Smooth muscle cell (in vitro differentiated cells): Measurements from ENCODE around the gene MYO16. TPM values are rescaled to one million over a fixed set of nuclear protein-coding genes. Genes with fewer than 3 reads are reported as not detected.

ENCODE experiments used
- DNase-seq: peaks from one replicate; lab custom pipeline; 2025; ENCODE audit not compliant: unreplicated experiment; lab: John Stamatoyannopoulos, UW
- H2AFZ ChIP-seq: fragments of 200-600 bp; sonication (generic); 2 replicates; pipeline ENCODE4 v1.6.0; 2016; ENCODE audit warnings: antibody characterized with exemption, low read depth, mild to moderate bottlenecking
- H3F3A ChIP-seq: fragments of 200-600 bp; sonication (generic); 2 replicates; pipeline ENCODE4 v1.6.0; 2017; ENCODE audit warnings: antibody characterized with exemption, low read depth
- H3K27ac ChIP-seq: fragments of 200-600 bp; sonication (generic); 2 replicates; pipeline ENCODE4 v1.5.1; 2016; ENCODE audit warnings: low read depth, mild to moderate bottlenecking
- H3K27me3 ChIP-seq: fragments of 200-600 bp; sonication (generic); 2 replicates; pipeline ENCODE4 v1.6.1; 2016; ENCODE audit warnings: low read depth, mild to moderate bottlenecking
- H3K36me3 ChIP-seq: fragments of 200-600 bp; sonication (generic); 2 replicates; pipeline ENCODE4 v1.5.1; 2016; ENCODE audit warnings: low read depth
- H3K4me1 ChIP-seq: fragments of 200-600 bp; sonication (generic); 2 replicates; pipeline ENCODE4 v1.5.1; 2016; ENCODE audit warnings: low read depth
- H3K4me2 ChIP-seq: fragments of 200-600 bp; sonication (generic); 2 replicates; pipeline ENCODE4 v1.6.0; 2016; ENCODE audit warnings: mild to moderate bottlenecking
- H3K4me3 ChIP-seq: fragments of 200-600 bp; sonication (generic); 2 replicates; pipeline ENCODE4 v1.5.1; 2016; ENCODE audit warnings: mild to moderate bottlenecking
- H3K79me2 ChIP-seq: fragments of 200-600 bp; sonication (generic); 2 replicates; pipeline ENCODE4 v1.6.0; 2016; ENCODE audit warnings: low read depth, mild to moderate bottlenecking
- H3K9ac ChIP-seq: fragments of 200-600 bp; sonication (generic); 2 replicates; pipeline ENCODE4 v1.6.0; 2016; ENCODE audit warnings: low read depth
- H3K9me3 ChIP-seq: fragments of 200-600 bp; sonication (generic); replicated peaks from 2 replicates; pipeline ENCODE4 v1.5.1; 2016; ENCODE audit warnings: low read depth
- H4K20me1 ChIP-seq: fragments of 200-600 bp; sonication (generic); 2 replicates; pipeline ENCODE4 v1.6.0; 2016; ENCODE audit warnings: low read depth
- CTCF ChIP-seq: fragments of 200-600 bp; sonication (generic); IDR thresholded peaks from 2 replicates; pipeline ENCODE4 v1.5.1; 2017; ENCODE audit warnings: borderline replicate concordance, mild to moderate bottlenecking, antibody characterized with exemption; ENCODE audit not compliant: insufficient read depth, poor library complexity, severe bottlenecking
- WGBS: methylation state at CpG from one replicate; pipeline ENCODE4 v1.1.7; 2016; ENCODE audit warnings: low lambda C conversion rate; 5-methylcytosine and 5-hydroxymethylcytosine counted together
- polyA plus RNA-seq: library from polyadenylated mRNA; unstranded; fragments of >200 nt; fragmentation: Nextera tagmentation; extraction: Ambion mirVana; gene quantifications from 2 replicates; pipeline ENCODE4 v1.2.1, GENCODE V29; 2016
- total RNA-seq: library from RNA; depleted of rRNA; stranded (reverse); fragments of >200 nt; gene quantifications from 2 replicates; pipeline ENCODE4 v1.2.3, GENCODE V29; 2014

The MYO16 gene
- total and polyA plus RNA-seq, 2 experiments from 2014 or later: not detected

- no peak for TF ChIP-seq CTCF
- Histone ChIP-seq H3K36me3 (no peaks in the 10 kb centered on the region), H3K27ac (no peak overlapping the region), H3K9ac (no peak overlapping the region), H3K9me3 (no peaks in the 10 kb centered on the region), H3K27me3 (no peaks in the 10 kb centered on the region), H3K4me2 (peak overlapping the region; percentile 27), H3K4me1 (peaks cover 19% of the 10 kb centered on the region), H3K79me2 (no peaks in the 10 kb centered on the region), H3F3A (no peaks in the 10 kb centered on the region), H3K4me3 (no peak overlapping the region), H4K20me1 (no peaks in the 10 kb centered on the region), H2AFZ (no peak overlapping the region)
- WGBS: 30% methylated on average over 5 of the region's 5 CpGs
- DNase-seq: no peak
These were observed 527.9 kb downstream of the MYO16 start for GRCh38 chr13:109157275-109157674.

- DNase-seq: no peak
- WGBS: 91% methylated on average over 3 of the region's 3 CpGs
These were observed 529.0 kb downstream of the MYO16 start for GRCh38 chr13:109158383-109158782.

GRCh38 chr13:109159650-109160309, 530.4 kb downstream of the MYO16 start:
- 91% methylated on average over 14 of the region's 14 CpGs for WGBS
- no peak for DNase-seq
- TF ChIP-seq CTCF: no peak
- H3K9me3 ChIP-seq: no peaks in the 10 kb centered on the region
- H3K4me1 ChIP-seq: peaks cover 19% of the 10 kb centered on the region
- H3K4me3 ChIP-seq: no peak overlapping the region
- no peak overlapping the region for H3K4me2 ChIP-seq
- no peaks in the 10 kb centered on the region for H3K36me3 ChIP-seq
- no peak overlapping the region for H3K27ac ChIP-seq
- H3K79me2 ChIP-seq: no peaks in the 10 kb centered on the region
- no peak overlapping the region for H2AFZ ChIP-seq
- H3K27me3 ChIP-seq: no peaks in the 10 kb centered on the region
- H3K9ac ChIP-seq: no peak overlapping the region
- H3F3A ChIP-seq: no peaks in the 10 kb centered on the region
- no peaks in the 10 kb centered on the region for H4K20me1 ChIP-seq

More at GRCh38 chr13:109158383-109158782, 529.0 kb downstream of the MYO16 start:
- no peak overlapping the region for H3K27ac ChIP-seq
- no peaks in the 10 kb centered on the region for H3K79me2 ChIP-seq
- H2AFZ ChIP-seq: no peak overlapping the region
- no peak for TF ChIP-seq CTCF
- H3K9ac ChIP-seq: no peak overlapping the region
- H4K20me1 ChIP-seq: no peaks in the 10 kb centered on the region
- no peaks in the 10 kb centered on the region for H3K36me3 ChIP-seq
- no peaks in the 10 kb centered on the region for H3K27me3 ChIP-seq
- H3F3A ChIP-seq: no peaks in the 10 kb centered on the region
- peaks cover 19% of the 10 kb centered on the region for H3K4me1 ChIP-seq
- H3K9me3 ChIP-seq: no peaks in the 10 kb centered on the region
- H3K4me2 ChIP-seq: no peak overlapping the region
- no peak overlapping the region for H3K4me3 ChIP-seq

- WGBS: 91% methylated on average over 4 of the region's 4 CpGs
- peaks cover 19% of the 10 kb centered on the region for H3K4me1 ChIP-seq
- no peaks in the 10 kb centered on the region for H3K79me2 ChIP-seq
- no peak overlapping the region for H2AFZ ChIP-seq
- no peaks in the 10 kb centered on the region for H3K9me3 ChIP-seq
- no peak overlapping the region for H3K4me2 ChIP-seq
- DNase-seq: no peak
- H3K9ac ChIP-seq: no peak overlapping the region
- H3F3A ChIP-seq: no peaks in the 10 kb centered on the region
- no peak overlapping the region for H3K27ac ChIP-seq
- no peaks in the 10 kb centered on the region for H3K27me3 ChIP-seq
- no peaks in the 10 kb centered on the region for H3K36me3 ChIP-seq
- no peak overlapping the region for H3K4me3 ChIP-seq
- no peak for TF ChIP-seq CTCF
- no peaks in the 10 kb centered on the region for H4K20me1 ChIP-seq
These were observed 530.9 kb downstream of the MYO16 start for GRCh38 chr13:109160357-109160756.
